Loucy (cell line): ENCODE data around the gene MXRA8.

Source experiments
- H2AFZ ChIP-seq: fragments of 200-600 bp; sonication (generic); 2 replicates; pipeline ENCODE4 v1.6.0; 2016; ENCODE audit warnings: antibody characterized with exemption, mild to moderate bottlenecking, low read length, moderate library complexity
- H3F3A ChIP-seq: fragments of 200-600 bp; 2 replicates; pipeline ENCODE4 v1.6.0; 2016; ENCODE audit warnings: antibody characterized with exemption, low read depth, mild to moderate bottlenecking
- H3K27me3 ChIP-seq: fragments of 200-600 bp; sonication (generic); 2 replicates; pipeline ENCODE4 v1.6.1; 2014; ENCODE audit warnings: low read length, mild to moderate bottlenecking; ENCODE audit not compliant: insufficient read depth, poor library complexity, severe bottlenecking
- H3K36me3 ChIP-seq: fragments of 200-600 bp; sonication (generic); 2 replicates; pipeline ENCODE4 v1.6.1; 2016; ENCODE audit warnings: low read length; ENCODE audit not compliant: insufficient read depth
- H3K4me1 ChIP-seq: fragments of 200-600 bp; sonication (generic); 2 replicates; pipeline ENCODE4 v1.5.1; 2014; ENCODE audit warnings: low read length, mild to moderate bottlenecking; ENCODE audit not compliant: insufficient read depth, poor library complexity, severe bottlenecking
- H3K4me2 ChIP-seq: fragments of 200-600 bp; sonication (generic); 2 replicates; pipeline ENCODE4 v1.6.0; 2014; ENCODE audit warnings: antibody characterized with exemption, low read length, low read depth, mild to moderate bottlenecking; ENCODE audit not compliant: poor library complexity, severe bottlenecking
- H3K4me3 ChIP-seq: fragments of 200-600 bp; sonication (generic); 2 replicates; pipeline ENCODE4 v1.5.1; 2014; ENCODE audit warnings: low read length, mild to moderate bottlenecking, mixed read lengths; ENCODE audit not compliant: poor library complexity, severe bottlenecking
- H3K79me2 ChIP-seq: fragments of 200-600 bp; sonication (generic); 2 replicates; pipeline ENCODE4 v1.6.1; 2014; ENCODE audit warnings: low read length; ENCODE audit not compliant: insufficient read depth
- H3K9ac ChIP-seq: fragments of 200-600 bp; sonication (generic); 2 replicates; pipeline ENCODE4 v1.6.0; 2014; ENCODE audit warnings: mild to moderate bottlenecking, low read depth, low read length, moderate library complexity; ENCODE audit not compliant: poor library complexity, severe bottlenecking
- H3K9me2 ChIP-seq: fragments of 200-600 bp; sonication (generic); replicated peaks from 2 replicates; pipeline ENCODE4 v1.6.1; 2016; ENCODE audit warnings: low read depth, low read length, mixed read lengths
- H3K9me3 ChIP-seq: fragments of 200-600 bp; sonication (generic); 2 replicates; pipeline ENCODE4 v1.6.1; 2014; ENCODE audit warnings: mild to moderate bottlenecking, antibody characterized with exemption, low read length, low read depth; ENCODE audit not compliant: insufficient read depth
- H4K20me1 ChIP-seq: fragments of 200-600 bp; sonication (generic); 2 replicates; pipeline ENCODE4 v1.6.0; 2014; ENCODE audit warnings: antibody characterized with exemption, low read length, mild to moderate bottlenecking; ENCODE audit not compliant: insufficient read depth, poor library complexity, severe bottlenecking
- EZH2phosphoT487 ChIP-seq: fragments of 200-600 bp; IDR thresholded peaks from 2 replicates; pipeline ENCODE4 v1.6.1; 2018; ENCODE audit warnings: antibody characterized with exemption, mild to moderate bottlenecking, moderate library complexity, borderline replicate concordance
- TF ChIP-seq, protein P1 (sequence below): fragments of 200-600 bp; sonication (generic); conservative IDR thresholded peaks from 2 replicates; pipeline ENCODE4 v1.5.1; 2014; ENCODE audit warnings: mild to moderate bottlenecking, antibody characterized with exemption, low read length

Gene MXRA8

GRCh38 chr1:1364266-1364665 is 5.9 kb upstream of the MXRA8 start:
- TF ChIP-seq EZH2phosphoT487, result no peak
- TF ChIP-seq, protein P1, sequence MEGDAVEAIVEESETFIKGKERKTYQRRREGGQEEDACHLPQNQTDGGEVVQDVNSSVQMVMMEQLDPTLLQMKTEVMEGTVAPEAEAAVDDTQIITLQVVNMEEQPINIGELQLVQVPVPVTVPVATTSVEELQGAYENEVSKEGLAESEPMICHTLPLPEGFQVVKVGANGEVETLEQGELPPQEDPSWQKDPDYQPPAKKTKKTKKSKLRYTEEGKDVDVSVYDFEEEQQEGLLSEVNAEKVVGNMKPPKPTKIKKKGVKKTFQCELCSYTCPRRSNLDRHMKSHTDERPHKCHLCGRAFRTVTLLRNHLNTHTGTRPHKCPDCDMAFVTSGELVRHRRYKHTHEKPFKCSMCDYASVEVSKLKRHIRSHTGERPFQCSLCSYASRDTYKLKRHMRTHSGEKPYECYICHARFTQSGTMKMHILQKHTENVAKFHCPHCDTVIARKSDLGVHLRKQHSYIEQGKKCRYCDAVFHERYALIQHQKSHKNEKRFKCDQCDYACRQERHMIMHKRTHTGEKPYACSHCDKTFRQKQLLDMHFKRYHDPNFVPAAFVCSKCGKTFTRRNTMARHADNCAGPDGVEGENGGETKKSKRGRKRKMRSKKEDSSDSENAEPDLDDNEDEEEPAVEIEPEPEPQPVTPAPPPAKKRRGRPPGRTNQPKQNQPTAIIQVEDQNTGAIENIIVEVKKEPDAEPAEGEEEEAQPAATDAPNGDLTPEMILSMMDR, result no peak
- Histone ChIP-seq H3K27me3 (no peaks in the 10 kb centered on the region), H3K36me3 (no peaks in the 10 kb centered on the region), H3F3A (no peaks in the 10 kb centered on the region), H3K79me2 (no peaks in the 10 kb centered on the region), H3K4me3 (no peak overlapping the region), H3K4me1 (no peaks in the 10 kb centered on the region), H3K9me3 (no peaks in the 10 kb centered on the region; the same call in 1 of the 2 replicates), H3K9ac (no peak overlapping the region), H3K9me2 (no peaks in the 10 kb centered on the region), H3K4me2 (no peak overlapping the region), H4K20me1 (no peaks in the 10 kb centered on the region), H2AFZ (no peak overlapping the region)

- Histone ChIP-seq H3F3A (no peaks in the 10 kb centered on the region), H3K4me1 (no peaks in the 10 kb centered on the region), H3K27me3 (no peaks in the 10 kb centered on the region), H3K36me3 (no peaks in the 10 kb centered on the region), H3K9me3 (no peaks in the 10 kb centered on the region; the same call in 1 of the 2 replicates), H2AFZ (no peak overlapping the region), H3K9me2 (no peaks in the 10 kb centered on the region), H3K4me2 (no peak overlapping the region), H4K20me1 (no peaks in the 10 kb centered on the region), H3K9ac (no peak overlapping the region), H3K4me3 (no peak overlapping the region), H3K79me2 (no peaks in the 10 kb centered on the region)
- TF ChIP-seq, protein P1, result no peak
- no peak for TF ChIP-seq EZH2phosphoT487
Measured at GRCh38 chr1:1361982-1362423, 3.6 kb upstream of the MXRA8 start.

- no peak overlapping the region for H3K4me2 ChIP-seq
- no peak overlapping the region for H3K9ac ChIP-seq
- no peaks in the 10 kb centered on the region for H3K4me1 ChIP-seq
- H3K4me3 ChIP-seq, result no peak overlapping the region
- H3K9me3 ChIP-seq, result no peaks in the 10 kb centered on the region
- H3F3A ChIP-seq, result no peaks in the 10 kb centered on the region
- no peaks in the 10 kb centered on the region for H3K79me2 ChIP-seq
- TF ChIP-seq, protein P1, result no peak
- TF ChIP-seq EZH2phosphoT487, result no peak
- no peak overlapping the region for H2AFZ ChIP-seq
- no peaks in the 10 kb centered on the region for H3K9me2 ChIP-seq
- H4K20me1 ChIP-seq, result no peaks in the 10 kb centered on the region
- H3K36me3 ChIP-seq, result no peaks in the 10 kb centered on the region
- H3K27me3 ChIP-seq, result no peaks in the 10 kb centered on the region
Measured at GRCh38 chr1:1361233-1361981, 3.1 kb upstream of the MXRA8 start.
